GM19372 (cell line): Measurements from ENCODE around the gene XPNPEP2.

Source experiments
- ATAC-seq: cut with Tn5 transposase; IDR thresholded peaks from one replicate; pipeline ENCODE4 v1.9.1; 2021; ENCODE audit warnings: mild to moderate bottlenecking, low read depth, moderate library complexity; ENCODE audit not compliant: unreplicated experiment

XPNPEP2 gene

GRCh38 chrX:129773649-129774458 lies 35.1 kb downstream of the XPNPEP2 start:
- no peak for ATAC-seq

DNA sequence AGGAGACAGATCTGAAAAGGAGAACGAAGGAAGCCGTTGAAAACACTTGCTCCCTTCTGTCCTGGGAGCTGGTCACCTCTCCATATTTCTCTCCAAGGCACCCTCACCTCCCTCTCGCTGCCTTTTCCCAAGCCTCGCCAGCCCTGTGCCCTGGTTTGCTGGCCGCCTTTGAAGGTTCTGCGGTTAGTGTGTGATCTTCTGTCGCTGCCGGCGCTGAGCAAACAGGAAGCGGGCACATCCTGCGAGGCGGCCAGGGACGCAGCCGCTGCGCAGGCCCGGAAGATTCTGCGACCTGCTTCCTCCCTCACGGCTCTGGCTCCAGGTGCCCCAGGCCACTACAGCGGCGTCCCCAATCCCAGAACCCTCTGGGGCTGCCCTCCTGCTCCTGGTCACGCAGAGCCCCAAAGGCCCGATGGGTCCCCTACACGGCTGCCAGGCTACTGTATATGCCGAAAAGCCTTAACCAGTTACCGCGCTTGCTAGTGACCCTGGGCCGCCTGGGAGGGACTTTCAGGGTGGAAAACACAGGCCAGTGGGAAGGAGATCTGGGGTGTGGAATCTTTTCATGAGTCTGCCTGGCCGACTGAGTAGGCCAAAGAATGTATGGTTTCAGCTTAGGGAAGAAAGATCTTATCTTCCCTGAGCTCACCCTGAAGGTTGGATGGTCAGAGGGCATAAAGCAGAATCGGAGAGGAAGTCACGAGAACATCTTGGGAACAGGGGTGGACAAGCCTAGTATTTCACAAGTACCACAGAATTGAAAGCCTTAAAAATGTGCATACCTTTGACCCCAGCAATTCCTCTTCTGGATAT lies 38.6 kb downstream of the XPNPEP2 start:
- peak; percentile 28 for ATAC-seq

DNA sequence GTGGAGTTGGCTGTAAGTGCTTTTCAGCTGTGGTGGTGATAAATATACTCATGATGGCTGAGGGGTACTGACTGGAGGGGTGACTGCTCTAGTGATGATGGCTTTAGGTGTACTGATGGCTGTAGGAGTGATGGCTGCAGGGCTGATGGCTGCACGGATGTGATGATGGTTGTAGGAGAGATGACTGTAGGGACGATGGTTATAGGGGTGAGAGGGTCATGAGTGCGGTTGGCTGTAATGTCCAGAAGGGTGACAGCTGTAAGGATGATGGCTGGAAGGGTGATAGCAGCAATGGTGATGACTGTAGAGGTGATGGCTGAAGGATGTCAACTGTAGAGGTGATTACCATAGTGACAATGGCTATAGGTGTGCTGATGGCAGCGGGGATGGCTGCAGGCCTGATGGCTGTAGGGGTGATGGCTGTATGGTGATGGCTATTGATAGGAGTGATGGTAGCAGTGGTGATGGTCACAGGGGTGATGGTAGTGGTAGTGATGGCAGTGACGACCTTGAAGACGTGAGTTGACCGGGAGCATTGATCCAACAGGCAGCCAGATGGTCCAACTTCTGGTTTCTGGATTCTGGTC lies 40.4 kb downstream of the XPNPEP2 start:
- ATAC-seq: no peak

DNA sequence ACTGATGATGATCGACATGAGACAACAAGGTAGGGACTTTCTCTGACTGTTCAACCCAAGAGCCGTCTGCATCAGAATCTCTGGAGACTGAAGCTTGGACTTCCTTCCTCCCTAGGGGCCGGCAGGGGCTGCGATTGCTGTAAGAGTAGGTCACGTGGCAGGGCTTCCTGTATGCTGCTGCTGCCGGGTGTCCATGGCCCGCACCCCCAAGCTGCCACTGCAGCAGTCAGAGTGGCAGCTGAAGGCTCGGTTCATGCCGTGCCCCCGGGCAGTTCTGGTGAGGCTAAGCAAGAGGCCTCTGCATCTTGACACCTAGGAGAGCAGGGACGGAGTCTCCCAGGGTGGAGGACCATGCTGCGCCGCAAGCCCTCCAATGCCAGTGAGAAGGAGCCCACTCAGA lies 41.0 kb downstream of the XPNPEP2 start, which contains the start of gene SASH3:
SASH3 (plus strand) TSS at position 203 of the 400 bp plus-strand sequence; CDS start at position 352, 149 bp downstream.
- ATAC-seq: peak; percentile 24

- no peak for ATAC-seq
These were observed 41.8 kb downstream of the XPNPEP2 start for GRCh38 chrX:129780441-129781105.

- ATAC-seq: peak; percentile 57
These were observed 42.4 kb downstream of the XPNPEP2 start for GRCh38 chrX:129781134-129781672.

GRCh38 chrX:129781680-129782495 lies 43.1 kb downstream of the XPNPEP2 start:
- no peak for ATAC-seq

- no peak for ATAC-seq
These were observed 43.9 kb downstream of the XPNPEP2 start for GRCh38 chrX:129782706-129783105.

GRCh38 chrX:129783291-129783713 lies 44.5 kb downstream of the XPNPEP2 start:
- no peak for ATAC-seq

- no peak for ATAC-seq
These were observed 45.6 kb downstream of the XPNPEP2 start for GRCh38 chrX:129784371-129784770.

DNA sequence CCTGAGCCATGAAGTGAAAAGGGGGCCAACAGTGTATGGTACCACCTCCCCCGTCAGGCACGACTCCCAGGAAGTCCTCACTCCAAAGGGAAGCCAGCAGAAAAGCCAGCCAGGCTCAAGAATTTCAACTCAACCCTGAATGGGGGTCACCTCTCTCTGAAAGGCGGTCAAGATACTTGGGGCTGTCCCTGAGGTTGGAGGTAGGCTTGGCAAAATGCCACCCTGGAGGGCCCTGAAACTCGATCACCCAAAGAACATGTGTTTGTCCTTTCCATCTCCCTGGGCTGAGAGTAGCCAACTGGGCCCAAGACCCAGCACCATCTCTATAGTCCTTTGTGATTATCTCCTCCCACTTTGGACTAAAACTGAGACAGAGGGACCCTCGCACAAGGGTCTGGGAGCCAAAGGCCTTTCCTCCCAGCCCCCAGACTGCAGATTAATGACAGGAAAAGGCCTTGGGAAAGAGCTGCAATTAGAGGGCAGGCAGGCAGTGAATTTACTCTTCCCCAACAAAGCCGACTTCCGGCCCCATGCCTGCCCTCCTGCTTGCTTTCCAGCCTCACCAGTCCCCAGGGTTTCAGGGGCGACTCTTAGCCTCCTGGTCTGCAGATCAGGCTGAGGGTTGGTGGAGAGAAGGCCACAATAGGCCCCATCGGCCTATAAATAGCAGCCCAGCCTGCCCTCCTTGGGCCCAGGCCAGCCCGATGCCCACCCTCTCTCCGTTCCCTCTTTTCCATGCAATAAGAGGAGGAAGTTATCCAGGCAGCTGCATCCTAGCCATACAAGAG lies 46.6 kb downstream of the XPNPEP2 start:
- ATAC-seq: no peak

DNA sequence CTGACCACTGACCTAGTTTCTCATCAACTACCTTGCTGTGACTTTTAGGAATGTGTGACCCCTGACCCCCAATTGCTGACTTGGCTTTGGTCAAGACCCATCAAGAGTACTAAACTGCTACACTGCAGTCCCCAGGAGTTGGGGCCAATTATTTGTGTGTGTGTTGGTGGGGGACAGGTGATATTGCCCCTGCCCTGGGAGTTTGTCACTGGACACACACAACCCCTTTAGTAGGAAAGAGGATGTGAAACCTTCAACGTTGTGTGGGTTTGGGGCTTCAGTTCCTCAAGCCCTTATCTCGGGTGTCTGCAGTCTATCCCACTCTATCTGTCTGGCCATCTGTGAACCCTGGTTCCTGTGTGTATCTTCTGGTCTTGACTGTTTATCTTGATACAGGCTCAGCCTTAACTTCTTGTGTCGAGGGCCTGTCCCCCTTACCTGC lies 47.5 kb downstream of the XPNPEP2 start:
- ATAC-seq: peak; percentile 80

DNA sequence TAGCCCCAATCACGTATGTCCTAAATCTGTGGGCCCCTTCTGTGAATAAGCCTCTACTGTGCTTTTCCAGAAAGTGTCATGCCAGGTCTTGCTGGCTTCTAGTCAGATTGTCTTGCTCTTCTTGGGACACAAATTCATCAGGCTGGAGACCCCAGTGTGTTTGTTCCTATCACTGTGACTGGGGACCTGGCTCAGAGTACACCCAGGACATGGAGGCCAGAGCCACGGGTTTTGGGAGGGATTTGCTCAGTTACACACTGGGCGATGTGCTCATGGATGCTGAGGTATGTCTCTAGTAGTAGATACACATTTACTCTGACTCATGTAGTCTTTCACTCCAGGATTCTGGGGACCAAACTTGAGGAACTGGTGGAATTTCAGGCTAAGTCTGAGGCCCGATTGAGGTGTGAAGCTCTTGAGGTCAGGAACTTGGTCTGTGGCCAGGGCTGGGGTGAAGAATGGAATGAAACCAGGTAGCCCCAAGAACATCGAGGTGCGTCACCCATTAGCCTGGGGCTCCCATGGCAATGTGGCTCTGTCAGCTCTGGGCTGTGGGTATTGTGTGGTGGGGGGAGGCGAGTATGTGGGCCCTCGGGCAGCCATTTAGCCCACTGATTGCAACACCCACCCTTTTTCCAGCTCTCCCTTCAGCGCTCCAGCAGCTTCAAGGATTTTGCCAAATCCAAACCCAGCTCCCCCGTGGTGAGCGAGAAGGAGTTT lies 48.7 kb downstream of the XPNPEP2 start:
- ATAC-seq: no peak

DNA sequence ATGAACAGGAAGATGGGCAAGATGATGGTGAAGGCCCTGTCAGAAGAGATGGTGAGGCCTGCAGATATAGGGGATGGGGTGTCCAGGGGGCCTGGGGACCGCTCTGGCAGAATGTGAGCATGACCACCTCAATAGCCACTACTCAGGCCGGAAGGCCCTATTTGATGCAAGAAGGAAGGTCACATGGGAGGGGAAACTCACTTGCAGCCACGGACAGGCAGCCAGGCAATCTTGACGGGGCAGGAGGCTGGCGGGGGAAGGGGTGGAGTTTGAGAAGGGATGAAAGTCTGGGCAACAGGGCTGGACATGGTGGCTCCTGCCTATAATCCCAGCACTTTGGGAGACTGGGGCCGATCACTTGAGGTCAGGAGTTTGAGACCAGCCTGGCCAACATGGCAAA lies 49.7 kb downstream of the XPNPEP2 start:
- no peak for ATAC-seq

GRCh38 chrX:129790146-129790545 lies 51.4 kb downstream of the XPNPEP2 start:
- no peak for ATAC-seq

- no peak for ATAC-seq
These were observed 52.0 kb downstream of the XPNPEP2 start for GRCh38 chrX:129790808-129791207.

- ATAC-seq: no peak
These were observed 52.6 kb downstream of the XPNPEP2 start for GRCh38 chrX:129791336-129791735.

DNA sequence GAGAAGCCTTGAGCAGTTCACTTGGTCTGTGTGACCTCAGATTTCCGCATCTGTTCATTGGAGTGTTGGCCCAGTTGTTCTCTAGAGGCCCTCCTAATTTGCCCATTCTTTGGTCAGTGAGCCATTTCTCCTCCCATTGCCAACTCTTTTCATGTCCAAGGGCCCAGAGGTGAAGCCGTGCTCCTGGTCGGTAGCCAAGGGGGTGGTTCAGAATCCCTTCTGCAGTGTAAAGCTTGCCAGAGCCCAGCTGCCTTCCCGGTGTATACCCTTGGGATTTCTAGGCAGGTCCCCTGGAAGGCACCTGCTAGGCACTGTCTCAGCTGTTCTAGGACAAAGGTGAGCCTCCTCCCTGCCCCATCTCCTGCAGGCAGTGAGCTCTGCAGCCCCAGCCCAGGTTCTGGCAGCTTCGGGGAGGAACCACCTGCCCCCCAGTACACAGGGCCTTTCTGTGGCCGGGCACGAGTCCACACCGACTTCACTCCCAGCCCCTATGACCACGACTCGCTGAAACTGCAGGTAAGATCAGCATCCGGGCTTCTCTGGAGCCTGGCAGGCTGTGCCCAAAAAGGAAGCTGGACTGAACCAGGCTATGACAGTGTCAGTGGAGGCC lies 53.3 kb downstream of the XPNPEP2 start:
- no peak for ATAC-seq
